Gastroesophageal sphincter (tissue), 3 donors: ENCODE results near the gene GSG1L.

Experiments
- CTCF ChIP-seq, 4 experiments: fragments of 200-600 bp in 2 of 4; fragments of 450-650 bp in 2 of 4; sonication (generic) in 1 of 4; IDR thresholded peaks; one replicate each; pipeline ENCODE4 v1.5.1; 2017 to 2019; ENCODE audit warnings: antibody characterized with exemption in 4 of 4, mild to moderate bottlenecking in 2 of 4, moderate library complexity in 2 of 4
- EP300 ChIP-seq: sonication (generic); formaldehyde crosslinking; IDR thresholded peaks from one replicate; pipeline ENCODE4 v1.6.1; 2017; ENCODE audit warnings: antibody characterized with exemption, mild to moderate bottlenecking
- POLR2A ChIP-seq, 2 donors: fragments of 450-650 bp; IDR thresholded peaks; one replicate each; pipeline ENCODE4 v1.6.1; 2017; ENCODE audit warnings: antibody characterized with exemption in 2 of 2, mild to moderate bottlenecking in 2 of 2, moderate library complexity in 1 of 2
- POLR2AphosphoS5 ChIP-seq: sonication (generic); formaldehyde crosslinking; IDR thresholded peaks from one replicate; pipeline ENCODE4 v1.6.1; 2017; ENCODE audit warnings: antibody characterized with exemption

- TF ChIP-seq EP300 (no peak), CTCF (IDR thresholded peaks at IDR 0.05) (no peak), POLR2AphosphoS5 (no peak), POLR2A (IDR thresholded peaks at IDR 0.05) (no peak)
Observed at GRCh38 chr16:28027055-28027454, 36.5 kb downstream of the GSG1L start.
